Hepatocyte (in vitro differentiated cells): ENCODE results near the gene RAI1. TPM values are rescaled to one million over a fixed set of nuclear protein-coding genes. Genes with fewer than 3 reads are reported as not detected.

Experiments used
- DNase-seq: peaks from one replicate; pipeline ENCODE4 v3.0.0-alpha.2; 2016; ENCODE audit warnings: low spot score
- H2AFZ ChIP-seq: fragments of 200-600 bp; sonication (generic); 2 replicates; pipeline ENCODE4 v1.6.0; 2016; ENCODE audit warnings: antibody characterized with exemption, mild to moderate bottlenecking
- H3K27ac ChIP-seq: fragments of 200-600 bp; sonication (generic); 2 replicates; pipeline ENCODE4 v1.5.1; 2016; ENCODE audit warnings: mild to moderate bottlenecking
- H3K27me3 ChIP-seq: fragments of 200-600 bp; sonication (generic); 2 replicates; pipeline ENCODE4 v1.6.1; 2016
- H3K36me3 ChIP-seq: fragments of 200-600 bp; sonication (generic); replicated peaks from 2 replicates; pipeline ENCODE4 v1.5.1; 2016; ENCODE audit warnings: low read depth; ENCODE audit not compliant: insufficient read depth
- H3K4me1 ChIP-seq: fragments of 200-600 bp; sonication (generic); 2 replicates; pipeline ENCODE4 v1.5.1; 2016; ENCODE audit warnings: mild to moderate bottlenecking, moderate library complexity; ENCODE audit not compliant: insufficient read depth
- H3K4me2 ChIP-seq: fragments of 200-600 bp; sonication (generic); 2 replicates; pipeline ENCODE4 v1.6.0; 2016
- H3K4me3 ChIP-seq: fragments of 200-600 bp; sonication (generic); 2 replicates; pipeline ENCODE4 v1.5.1; 2016; ENCODE audit warnings: mild to moderate bottlenecking
- H3K79me2 ChIP-seq: fragments of 200-600 bp; sonication (generic); 2 replicates; pipeline ENCODE4 v1.6.0; 2017; ENCODE audit warnings: mild to moderate bottlenecking
- H3K9me2 ChIP-seq: fragments of 200-600 bp; sonication (generic); replicated peaks from 2 replicates; pipeline ENCODE4 v1.6.0; 2017; ENCODE audit warnings: mild to moderate bottlenecking; ENCODE audit not compliant: insufficient read depth
- H3K9me3 ChIP-seq: fragments of 200-600 bp; sonication (generic); 2 replicates; pipeline ENCODE4 v1.5.1; 2016; ENCODE audit warnings: low read depth, mild to moderate bottlenecking
- H4K20me1 ChIP-seq: fragments of 200-600 bp; sonication (generic); 2 replicates; pipeline ENCODE4 v1.6.0; 2016; ENCODE audit warnings: mild to moderate bottlenecking; ENCODE audit not compliant: insufficient read depth, poor library complexity, severe bottlenecking
- CTCF ChIP-seq: fragments of 200-600 bp; sonication (generic); IDR thresholded peaks from 2 replicates; pipeline ENCODE4 v1.5.1; 2016; ENCODE audit warnings: antibody characterized with exemption, mild to moderate bottlenecking; ENCODE audit not compliant: poor library complexity
- EZH2 ChIP-seq: fragments of 200-600 bp; sonication (generic); IDR thresholded peaks from 2 replicates; pipeline ENCODE4 v1.6.1; 2016; ENCODE audit warnings: antibody characterized with exemption, mild to moderate bottlenecking, borderline replicate concordance
- EZH2phosphoT487 ChIP-seq: fragments of 200-600 bp; sonication (generic); IDR thresholded peaks from one replicate; pipeline ENCODE4 v1.6.1; 2018; ENCODE audit warnings: antibody characterized with exemption, mild to moderate bottlenecking, low read depth, moderate library complexity; ENCODE audit not compliant: unreplicated experiment, severe bottlenecking
- WGBS: methylation state at CpG from one replicate; pipeline ENCODE4 v1.1.6; 2016; ENCODE audit warnings: low lambda C conversion rate; ENCODE audit errors: missing lambda C conversion rate; 5-methylcytosine and 5-hydroxymethylcytosine counted together
- polyA plus RNA-seq: library from polyadenylated mRNA; unstranded; fragments of >200 nt; fragmentation: Nextera tagmentation; extraction: Ambion mirVana; gene quantifications from 2 replicates; pipeline ENCODE4 v1.2.1, GENCODE V29; 2016
- total RNA-seq: library from RNA; depleted of rRNA; stranded (reverse); fragments of >200 nt; gene quantifications from 2 replicates; pipeline ENCODE4 v1.2.3, GENCODE V29; 2014

RAI1 gene
- total and polyA plus RNA-seq, 2 experiments from 2014 or later: 20.2 to 23.8 TPM

- H3K9me2 ChIP-seq: no peaks in the 10 kb centered on the region
- no peak overlapping the region for H3K4me2 ChIP-seq
- H2AFZ ChIP-seq: no peak overlapping the region
- no peak for DNase-seq
- H4K20me1 ChIP-seq: peaks cover 30% of the 10 kb centered on the region
- H3K9me3 ChIP-seq: no peaks in the 10 kb centered on the region
- H3K79me2 ChIP-seq: peaks cover 92% of the 10 kb centered on the region
- no peak overlapping the region for H3K4me3 ChIP-seq
- TF ChIP-seq EZH2phosphoT487 (no peak), EZH2 (no peak), CTCF (no peak)
- WGBS: 94% methylated on average over 11 of the region's 11 CpGs
- H3K36me3 ChIP-seq: no peaks in the 10 kb centered on the region
- H3K27me3 ChIP-seq: no peaks in the 10 kb centered on the region
- no peak overlapping the region for H3K27ac ChIP-seq
- peaks cover 19% of the 10 kb centered on the region for H3K4me1 ChIP-seq
Observed at GRCh38 chr17:17754719-17755686, 73.7 kb downstream of the RAI1 start.

- H4K20me1 ChIP-seq: peaks cover 30% of the 10 kb centered on the region
- no peaks in the 10 kb centered on the region for H3K36me3 ChIP-seq
- no peaks in the 10 kb centered on the region for H3K27me3 ChIP-seq
- no peak for DNase-seq
- H3K4me2 ChIP-seq: no peak overlapping the region
- no peaks in the 10 kb centered on the region for H3K9me3 ChIP-seq
- H3K79me2 ChIP-seq: peaks cover 94% of the 10 kb centered on the region
- no peak overlapping the region for H3K4me3 ChIP-seq
- H3K4me1 ChIP-seq: peaks cover 19% of the 10 kb centered on the region
- TF ChIP-seq EZH2 (no peak), EZH2phosphoT487 (no peak), CTCF (no peak)
- WGBS: 98% methylated on average over 7 of the region's 8 CpGs
- no peak overlapping the region for H3K27ac ChIP-seq
- H2AFZ ChIP-seq: no peak overlapping the region
- no peaks in the 10 kb centered on the region for H3K9me2 ChIP-seq
Observed at GRCh38 chr17:17755715-17756114, 74.5 kb downstream of the RAI1 start.

- no peak for TF ChIP-seq EZH2
- TF ChIP-seq EZH2phosphoT487: no peak
- H3K27ac ChIP-seq: no peak overlapping the region
- peaks cover 11% of the 10 kb centered on the region for H3K4me1 ChIP-seq
- no peak for DNase-seq
- WGBS: 90% methylated on average over 15 of the region's 15 CpGs
- peaks cover 98% of the 10 kb centered on the region for H3K79me2 ChIP-seq
- no peak overlapping the region for H3K4me3 ChIP-seq
- no peak overlapping the region for H2AFZ ChIP-seq
- H3K27me3 ChIP-seq: no peaks in the 10 kb centered on the region
- H3K9me2 ChIP-seq: no peaks in the 10 kb centered on the region
- H3K4me2 ChIP-seq: no peak overlapping the region
- H3K9me3 ChIP-seq: no peaks in the 10 kb centered on the region
- peaks cover 34% of the 10 kb centered on the region for H4K20me1 ChIP-seq
- H3K36me3 ChIP-seq: no peaks in the 10 kb centered on the region
Observed at GRCh38 chr17:17757391-17757791, 76.1 kb downstream of the RAI1 start.
